ENCODE measurements around the gene ANXA5. TPM values are rescaled to one million over a fixed set of nuclear protein-coding genes. Genes with fewer than 3 reads are reported as not detected.

ANXA5 gene
- total and polyA plus RNA-seq, 4 experiments from 2014 or later = 70.7 to 316 (median 139) TPM

DNA sequence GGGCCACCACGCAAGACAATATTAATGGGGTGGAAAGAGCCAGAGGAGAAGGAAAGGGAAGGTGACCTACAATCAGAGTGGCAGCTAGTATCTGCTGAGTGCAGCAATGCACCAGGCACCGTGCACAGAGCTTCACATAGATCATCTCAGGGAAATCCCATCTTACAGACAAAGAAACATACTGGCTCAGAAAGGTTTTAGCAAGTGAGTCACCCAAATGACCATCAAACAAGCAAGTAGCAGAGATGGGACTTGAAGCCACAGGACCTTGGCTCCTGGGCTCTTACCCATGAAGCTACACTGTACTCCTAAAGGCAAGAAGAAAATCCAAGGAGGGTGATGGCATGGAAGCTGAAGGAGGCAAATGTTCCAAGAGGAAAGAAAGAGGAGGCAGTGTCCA is 6.8 kb downstream of the ANXA5 start:
- Mint-ChIP-seq H3K27me3 (no peaks in the 10 kb centered on the region), H3K27ac (no peak overlapping the region), H3K4me1 (peaks cover 4 to 26% (median 22%) of the 10 kb centered on the region in 4 donors), H3K9me3 (no peaks in the 10 kb centered on the region), H3K36me3 (peaks cover 12 to 25% of the 10 kb centered on the region in 2 donors), H3K4me3 (no peak overlapping the region)
- ChIA-PET POLR2A (ENCODE audit: partially characterized antibody) (no interaction called here), CTCF (ENCODE audit: partially characterized antibody) (no interaction called here)
- H3K4me3 ChIP-seq (ENCODE audit: low read length in 2 of 2) = no peak overlapping the region
- H3K4me1 ChIP-seq (ENCODE audit: insufficient read depth, low read length) = peaks cover 17% of the 10 kb centered on the region
- H3K9me3 ChIP-seq (ENCODE audit: control insufficient read depth in 1 of 2, low read length in 2 of 2) = no peaks in the 10 kb centered on the region
- intact Hi-C loops (cut with micrococcal nuclease) = no loop called here
- no peak for DNase-seq
- peaks cover 13% of the 10 kb centered on the region for H3K36me3 ChIP-seq (ENCODE audit: insufficient read depth, low read length)
- H3K27ac ChIP-seq (ENCODE audit: low read depth, low read length) = no peak overlapping the region
- no peaks in the 10 kb centered on the region for H3K27me3 ChIP-seq (ENCODE audit: insufficient read depth, low read length)

GRCh38 chr4:121688701-121689100 is 8.1 kb downstream of the ANXA5 start:
- peaks cover 13% of the 10 kb centered on the region for H3K4me1 ChIP-seq (ENCODE audit: insufficient read depth, low read length)
- Mint-ChIP-seq H3K4me3 (no peak overlapping the region), H3K4me1 (peaks cover 0 to 24% (median 19%) of the 10 kb centered on the region in 4 donors), H3K27ac (no peak overlapping the region), H3K36me3 (peaks cover 16 to 28% of the 10 kb centered on the region in 2 donors), H3K27me3 (no peaks in the 10 kb centered on the region), H3K9me3 (no peaks in the 10 kb centered on the region)
- POLR2A ChIA-PET (ENCODE audit: partially characterized antibody) = no interaction called here
- H3K36me3 ChIP-seq (ENCODE audit: insufficient read depth, low read length) = peaks cover 13% of the 10 kb centered on the region
- CTCF ChIA-PET (ENCODE audit: partially characterized antibody) = interaction anchor here (1.7 kb wide), 1 partner anchor 11 kb away, joined by 4 read pairs; no protein-coding TSS in a partner anchor
- no peak overlapping the region for H3K4me3 ChIP-seq (ENCODE audit: low read length in 2 of 2)
- intact Hi-C loops (cut with micrococcal nuclease) = no loop called here
- DNase-seq = no peak
- H3K27me3 ChIP-seq (ENCODE audit: insufficient read depth, low read length) = no peaks in the 10 kb centered on the region
- no peak overlapping the region for H3K27ac ChIP-seq (ENCODE audit: low read depth, low read length)
- H3K9me3 ChIP-seq (ENCODE audit: control insufficient read depth in 1 of 2, low read length in 2 of 2) = no peaks in the 10 kb centered on the region

DNA sequence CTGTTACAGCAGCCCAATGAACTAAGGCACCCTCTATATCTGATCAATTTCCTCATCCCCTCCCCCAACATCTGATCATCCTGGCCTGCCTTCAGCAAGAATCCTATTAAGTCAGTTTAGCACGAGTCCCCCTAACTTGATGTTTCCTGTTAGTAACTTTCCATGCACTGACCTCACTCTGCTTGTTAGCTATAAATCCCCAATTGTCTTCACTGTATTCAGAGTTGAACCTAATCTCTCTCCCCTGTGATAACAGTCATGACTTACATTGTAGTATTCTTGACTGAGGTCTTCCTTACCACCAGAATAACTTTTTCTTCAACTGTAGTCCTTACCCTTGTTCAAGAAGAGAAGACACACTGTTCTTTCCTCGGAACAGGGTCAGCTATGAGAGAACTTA is 8.5 kb downstream of the ANXA5 start:
- peaks cover 13% of the 10 kb centered on the region for H3K36me3 ChIP-seq (ENCODE audit: insufficient read depth, low read length)
- no peak overlapping the region for H3K4me3 ChIP-seq (ENCODE audit: low read length in 2 of 2)
- H3K4me1 ChIP-seq (ENCODE audit: insufficient read depth, low read length) = peaks cover 13% of the 10 kb centered on the region
- H3K4me1 Mint-ChIP-seq = peaks cover 0 to 21% (median 18%) of the 10 kb centered on the region in 4 donors
- no peaks in the 10 kb centered on the region for H3K27me3 Mint-ChIP-seq
- H3K9me3 Mint-ChIP-seq = no peaks in the 10 kb centered on the region
- no peak overlapping the region for H3K4me3 Mint-ChIP-seq
- peaks cover 17 to 28% of the 10 kb centered on the region in 2 donors for H3K36me3 Mint-ChIP-seq
- no peaks in the 10 kb centered on the region for H3K9me3 ChIP-seq (ENCODE audit: control insufficient read depth in 1 of 2, low read length in 2 of 2)
- no peak overlapping the region for H3K27ac ChIP-seq (ENCODE audit: low read depth, low read length)
- H3K27me3 ChIP-seq (ENCODE audit: insufficient read depth, low read length) = no peaks in the 10 kb centered on the region
- DNase-seq = no peak
- ChIA-PET CTCF (ENCODE audit: partially characterized antibody) (interaction anchor here (1.7 kb wide), 1 partner anchor 11 kb away, joined by 4 read pairs; no protein-coding TSS in a partner anchor), POLR2A (ENCODE audit: partially characterized antibody) (no interaction called here)
- intact Hi-C loops (cut with micrococcal nuclease) = no loop called here
- peak overlapping the region in 2 of 7 donors; percentile 26 to 42 for H3K27ac Mint-ChIP-seq

GRCh38 chr4:121686255-121686654 is 10.5 kb downstream of the ANXA5 start:
- H3K9me3 ChIP-seq (ENCODE audit: control insufficient read depth in 1 of 2, low read length in 2 of 2) = no peaks in the 10 kb centered on the region
- peaks cover 28 to 33% of the 10 kb centered on the region in 2 donors for H3K36me3 Mint-ChIP-seq
- intact Hi-C loops (cut with micrococcal nuclease) = no loop called here
- no peak overlapping the region for H3K4me3 ChIP-seq (ENCODE audit: low read length in 2 of 2)
- ChIA-PET POLR2A (ENCODE audit: partially characterized antibody) (no interaction called here), CTCF (ENCODE audit: partially characterized antibody) (interaction anchor here (1.5 kb wide), 2 partner anchors 9 to 39 kb away, joined by 4 read pairs; no protein-coding TSS in a partner anchor)
- no peak overlapping the region for H3K27ac ChIP-seq (ENCODE audit: low read depth, low read length)
- peaks cover 7% of the 10 kb centered on the region for H3K4me1 ChIP-seq (ENCODE audit: insufficient read depth, low read length)
- no peaks in the 10 kb centered on the region for H3K9me3 Mint-ChIP-seq
- H3K36me3 ChIP-seq (ENCODE audit: insufficient read depth, low read length) = peaks cover 29% of the 10 kb centered on the region
- DNase-seq = no peak
- H3K27ac Mint-ChIP-seq = peak overlapping the region in 1 of 7 donors; percentile 1
- H3K4me1 Mint-ChIP-seq = peaks cover 0 to 9% (median 5%) of the 10 kb centered on the region in 4 donors
- no peaks in the 10 kb centered on the region for H3K27me3 Mint-ChIP-seq
- no peak overlapping the region for H3K4me3 Mint-ChIP-seq
- H3K27me3 ChIP-seq (ENCODE audit: insufficient read depth, low read length) = no peaks in the 10 kb centered on the region

- no peak overlapping the region for H3K27ac ChIP-seq (ENCODE audit: low read depth, low read length)
Measured at GRCh38 chr4:121685257-121685656, 11.5 kb downstream of the ANXA5 start.

GRCh38 chr4:121684561-121684960 is 12.2 kb downstream of the ANXA5 start:
- H3K9me3 ChIP-seq (ENCODE audit: control insufficient read depth in 1 of 2, low read length in 2 of 2) = no peaks in the 10 kb centered on the region
- ChIA-PET POLR2A (ENCODE audit: partially characterized antibody) (no interaction called here), CTCF (ENCODE audit: partially characterized antibody) (interaction anchor here (1.5 kb wide), 1 partner anchor 40 kb away, joined by 4 read pairs; no protein-coding TSS in a partner anchor)
- H3K4me3 ChIP-seq (ENCODE audit: low read length in 2 of 2) = no peak overlapping the region
- peaks cover 39% of the 10 kb centered on the region for H3K36me3 ChIP-seq (ENCODE audit: insufficient read depth, low read length)
- Mint-ChIP-seq H3K27ac (peak overlapping the region in 1 of 7 donors; percentile 88), H3K9me3 (no peaks in the 10 kb centered on the region), H3K4me3 (no peak overlapping the region), H3K27me3 (no peaks in the 10 kb centered on the region), H3K4me1 (peaks cover 0 to 7% (median 4%) of the 10 kb centered on the region in 4 donors), H3K36me3 (peaks cover 40 to 47% of the 10 kb centered on the region in 2 donors)
- DNase-seq = no peak
- intact Hi-C loops (cut with micrococcal nuclease) = no loop called here
- no peak overlapping the region for H3K27ac ChIP-seq (ENCODE audit: low read depth, low read length)
- H3K27me3 ChIP-seq (ENCODE audit: insufficient read depth, low read length) = no peaks in the 10 kb centered on the region
- peaks cover under 1% of the 10 kb centered on the region for H3K4me1 ChIP-seq (ENCODE audit: insufficient read depth, low read length)

More at GRCh38 chr4:121685257-121685656, 11.5 kb downstream of the ANXA5 start:
- H3K4me1 Mint-ChIP-seq = peaks cover 0 to 7% (median 4%) of the 10 kb centered on the region in 4 donors
- no peaks in the 10 kb centered on the region for H3K27me3 Mint-ChIP-seq
- H3K27ac Mint-ChIP-seq = peak overlapping the region in 3 of 7 donors; percentile 30 to 73 (median 39)
- Histone ChIP-seq H3K4me1 (ENCODE audit: insufficient read depth, low read length) (peaks cover 7% of the 10 kb centered on the region), H3K36me3 (ENCODE audit: insufficient read depth, low read length) (peaks cover 33% of the 10 kb centered on the region), H3K4me3 (ENCODE audit: low read length in 2 of 2) (no peak overlapping the region), H3K9me3 (ENCODE audit: control insufficient read depth in 1 of 2, low read length in 2 of 2) (no peaks in the 10 kb centered on the region), H3K27me3 (ENCODE audit: insufficient read depth, low read length) (no peaks in the 10 kb centered on the region)
- H3K9me3 Mint-ChIP-seq = no peaks in the 10 kb centered on the region
- H3K36me3 Mint-ChIP-seq = peaks cover 35 to 42% of the 10 kb centered on the region in 2 donors
- no peak for DNase-seq
- ChIA-PET POLR2A (ENCODE audit: partially characterized antibody) (no interaction called here), CTCF (ENCODE audit: partially characterized antibody) (interaction anchor here (0.6 to 1.5 kb wide), 2 partner anchors 40 to 488 kb away, joined by 4 read pairs; no protein-coding TSS in a partner anchor)
- intact Hi-C loops (cut with micrococcal nuclease) = no loop called here
- no peak overlapping the region for H3K4me3 Mint-ChIP-seq

- Mint-ChIP-seq H3K4me1 (peaks cover 0 to 10% (median 4%) of the 10 kb centered on the region in 4 donors), H3K9me3 (no peaks in the 10 kb centered on the region), H3K27ac (peak overlapping the region in 2 of 7 donors; percentile 83 to 88), H3K36me3 (peaks cover 45 to 52% of the 10 kb centered on the region in 2 donors), H3K4me3 (no peak overlapping the region), H3K27me3 (no peaks in the 10 kb centered on the region)
- no peaks in the 10 kb centered on the region for H3K4me1 ChIP-seq (ENCODE audit: insufficient read depth, low read length)
- H3K27ac ChIP-seq (ENCODE audit: low read depth, low read length) = no peak overlapping the region
- H3K36me3 ChIP-seq (ENCODE audit: insufficient read depth, low read length) = peaks cover 39% of the 10 kb centered on the region
- CTCF ChIA-PET (ENCODE audit: partially characterized antibody) = no interaction called here
- intact Hi-C loops (cut with micrococcal nuclease) = no loop called here
- H3K4me3 ChIP-seq (ENCODE audit: low read length in 2 of 2) = no peak overlapping the region
- POLR2A ChIA-PET (ENCODE audit: partially characterized antibody) = no interaction called here
- H3K9me3 ChIP-seq (ENCODE audit: control insufficient read depth in 1 of 2, low read length in 2 of 2) = no peaks in the 10 kb centered on the region
- no peaks in the 10 kb centered on the region for H3K27me3 ChIP-seq (ENCODE audit: insufficient read depth, low read length)
- DNase-seq = no peak
Measured at GRCh38 chr4:121684016-121684415, 12.8 kb downstream of the ANXA5 start.

Data from CD4-positive, alpha-beta memory T cell (primary cell).